Measurements from ENCODE around the gene TXNL4A.

TXNL4A gene

DNA sequence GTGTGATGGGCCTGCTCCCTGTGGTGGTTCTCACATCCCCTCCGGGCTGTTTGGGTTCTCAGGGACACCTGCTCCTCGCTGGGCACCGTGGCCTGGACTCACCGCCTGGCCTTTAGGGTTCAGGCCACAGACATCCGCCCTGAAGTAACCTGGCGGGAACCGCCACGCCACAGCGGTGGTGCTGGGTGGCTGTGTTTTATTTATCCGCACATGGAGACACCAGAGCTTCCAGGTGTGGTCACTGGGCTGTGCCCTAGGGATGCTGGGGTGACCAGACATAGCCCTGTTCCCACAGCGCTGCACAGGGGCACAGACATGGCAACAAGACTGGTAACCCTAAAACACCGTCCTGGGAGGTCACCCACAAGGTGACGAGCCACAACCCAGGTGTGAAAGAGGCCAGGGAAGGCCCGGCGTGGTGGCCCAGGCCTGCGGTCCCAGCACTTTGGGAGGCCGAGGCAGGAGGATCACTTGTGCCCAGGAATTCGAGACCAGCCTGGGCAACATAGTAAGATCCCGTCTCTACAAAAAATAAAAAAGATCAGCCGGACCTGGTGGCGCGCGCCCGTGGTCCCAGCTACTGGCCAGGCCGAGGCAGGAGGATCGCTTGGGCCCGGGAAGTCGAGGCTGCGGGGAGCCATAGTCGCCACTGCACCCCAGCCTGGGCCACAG lies 24.6 kb downstream of the TXNL4A start:
- Histone ChIP-seq H4K20me1 (ENCODE audit: insufficient read depth, low read length) (peaks cover 10% of the 10 kb centered on the region; the same call in 1 of the 2 replicates), H3K27me3 (ENCODE audit: insufficient read depth, low read length, poor library complexity) (no peaks in the 10 kb centered on the region), H3K4me3 (ENCODE audit: low read depth in 1 of 2, low read length in 2 of 2) (no peak overlapping the region), H3K36me3 (ENCODE audit: insufficient read depth, low read length) (peaks cover 9% of the 10 kb centered on the region; the same call in 1 of the 2 replicates), H3K9me3 (ENCODE audit: insufficient read depth, low read length, severe bottlenecking) (no peaks in the 10 kb centered on the region), H3K79me2 (ENCODE audit: insufficient read depth, low read length) (peaks cover 4% of the 10 kb centered on the region; the same call in 1 of the 2 replicates), H3K27ac (ENCODE audit: low read length) (no peak overlapping the region), H3K9ac (ENCODE audit: low read depth, low read length) (no peak overlapping the region), H3K4me2 (ENCODE audit: insufficient read depth, low read length) (no peak overlapping the region), H3K4me1 (ENCODE audit: insufficient read depth, low read length) (no peaks in the 10 kb centered on the region), H2AFZ (ENCODE audit: low read depth, low read length) (no peak overlapping the region)
- no peak for ATAC-seq (ENCODE audit: insufficient read depth, low read depth)
- DNase-seq, result no peak
- TF ChIP-seq, protein P1, sequence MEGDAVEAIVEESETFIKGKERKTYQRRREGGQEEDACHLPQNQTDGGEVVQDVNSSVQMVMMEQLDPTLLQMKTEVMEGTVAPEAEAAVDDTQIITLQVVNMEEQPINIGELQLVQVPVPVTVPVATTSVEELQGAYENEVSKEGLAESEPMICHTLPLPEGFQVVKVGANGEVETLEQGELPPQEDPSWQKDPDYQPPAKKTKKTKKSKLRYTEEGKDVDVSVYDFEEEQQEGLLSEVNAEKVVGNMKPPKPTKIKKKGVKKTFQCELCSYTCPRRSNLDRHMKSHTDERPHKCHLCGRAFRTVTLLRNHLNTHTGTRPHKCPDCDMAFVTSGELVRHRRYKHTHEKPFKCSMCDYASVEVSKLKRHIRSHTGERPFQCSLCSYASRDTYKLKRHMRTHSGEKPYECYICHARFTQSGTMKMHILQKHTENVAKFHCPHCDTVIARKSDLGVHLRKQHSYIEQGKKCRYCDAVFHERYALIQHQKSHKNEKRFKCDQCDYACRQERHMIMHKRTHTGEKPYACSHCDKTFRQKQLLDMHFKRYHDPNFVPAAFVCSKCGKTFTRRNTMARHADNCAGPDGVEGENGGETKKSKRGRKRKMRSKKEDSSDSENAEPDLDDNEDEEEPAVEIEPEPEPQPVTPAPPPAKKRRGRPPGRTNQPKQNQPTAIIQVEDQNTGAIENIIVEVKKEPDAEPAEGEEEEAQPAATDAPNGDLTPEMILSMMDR (IDR thresholded peaks at IDR 0.05; ENCODE audit: borderline replicate concordance, extremely low read depth, low read length, poor library complexity, severe bottlenecking), result no peak
- no peak for TF ChIP-seq EZH2 (IDR thresholded peaks at IDR 0.05; ENCODE audit: borderline replicate concordance, low read depth, low read length, severe bottlenecking)

DNA sequence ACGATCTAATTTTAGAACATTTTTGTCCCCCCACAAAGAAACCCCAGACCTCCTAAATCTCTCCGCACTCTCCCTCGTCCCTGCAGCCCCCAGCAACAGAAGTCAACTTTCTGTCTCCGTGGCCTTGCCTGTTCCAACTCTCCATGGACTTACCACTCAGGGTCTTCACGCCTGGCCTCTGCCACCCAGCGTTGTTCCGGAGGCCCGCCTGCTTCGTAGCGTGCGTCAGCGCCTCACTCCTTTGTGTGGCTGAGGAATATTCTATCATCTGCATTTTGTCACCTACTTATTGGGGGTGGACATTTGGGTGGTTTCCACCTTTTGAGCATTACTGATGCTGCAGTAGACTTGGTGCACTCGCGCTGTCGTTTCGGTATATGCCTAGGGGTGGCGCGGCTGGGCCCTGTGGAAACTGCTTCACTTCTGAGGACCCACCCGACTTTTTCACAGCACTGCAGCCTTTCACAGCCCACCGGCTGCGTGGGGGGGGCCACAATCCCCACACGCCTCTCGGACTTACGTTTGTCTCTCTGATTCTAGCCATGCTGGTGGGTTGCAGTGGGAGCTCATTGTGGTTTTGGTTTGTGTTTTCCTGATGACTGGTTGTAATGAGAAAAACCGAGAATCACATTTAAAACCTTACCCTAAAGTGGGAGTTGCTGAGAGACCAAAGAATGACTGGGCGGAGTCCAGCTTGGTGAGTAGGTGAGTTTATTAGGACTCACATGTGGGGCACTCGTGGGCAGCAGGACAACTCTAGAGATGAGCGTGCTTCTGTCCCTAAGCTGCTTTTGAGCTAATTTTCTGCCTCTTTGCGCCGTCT lies 25.3 kb downstream of the TXNL4A start:
- DNase-seq (no peak), ATAC-seq (ENCODE audit: insufficient read depth, low read depth) (no peak)
- Histone ChIP-seq H3K36me3 (ENCODE audit: insufficient read depth, low read length) (peaks cover 8% of the 10 kb centered on the region; the same call in 1 of the 2 replicates), H3K9ac (ENCODE audit: low read depth, low read length) (no peak overlapping the region), H3K4me3 (ENCODE audit: low read depth in 1 of 2, low read length in 2 of 2) (no peak overlapping the region), H3K79me2 (ENCODE audit: insufficient read depth, low read length) (peaks cover 4% of the 10 kb centered on the region; the same call in 1 of the 2 replicates), H3K27ac (ENCODE audit: low read length) (no peak overlapping the region), H3K9me3 (ENCODE audit: insufficient read depth, low read length, severe bottlenecking) (no peaks in the 10 kb centered on the region), H4K20me1 (ENCODE audit: insufficient read depth, low read length) (peaks cover 10% of the 10 kb centered on the region; the same call in 1 of the 2 replicates), H2AFZ (ENCODE audit: low read depth, low read length) (no peak overlapping the region), H3K4me1 (ENCODE audit: insufficient read depth, low read length) (no peaks in the 10 kb centered on the region), H3K4me2 (ENCODE audit: insufficient read depth, low read length) (no peak overlapping the region), H3K27me3 (ENCODE audit: insufficient read depth, low read length, poor library complexity) (no peaks in the 10 kb centered on the region)
- TF ChIP-seq EZH2 (IDR thresholded peaks at IDR 0.05; ENCODE audit: borderline replicate concordance, low read depth, low read length, severe bottlenecking), result no peak
- TF ChIP-seq, protein P1 (IDR thresholded peaks at IDR 0.05; ENCODE audit: borderline replicate concordance, extremely low read depth, low read length, poor library complexity, severe bottlenecking), result no peak

DNA sequence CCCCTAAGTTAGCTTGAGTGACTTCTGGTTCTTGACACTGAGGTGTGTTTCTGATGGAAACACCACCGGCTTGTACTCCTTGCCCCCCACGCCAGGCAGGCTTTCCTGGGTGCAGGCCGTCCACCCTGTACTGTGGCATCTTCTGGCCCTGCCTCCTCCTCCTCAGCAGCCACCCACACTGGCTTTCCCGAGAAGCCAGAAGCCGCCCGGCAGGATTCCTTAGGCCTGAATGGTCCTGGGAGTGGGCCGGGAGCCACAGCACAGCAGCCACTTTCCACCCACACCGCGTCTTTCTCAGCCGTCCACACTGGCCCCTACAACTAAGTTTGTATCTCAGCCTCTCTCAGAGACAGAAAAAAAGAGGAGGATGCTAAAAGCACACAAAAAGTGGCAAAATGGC lies 26.1 kb downstream of the TXNL4A start:
- no peak for DNase-seq
- H3K4me3 ChIP-seq (ENCODE audit: low read depth in 1 of 2, low read length in 2 of 2), result no peak overlapping the region
- H3K9ac ChIP-seq (ENCODE audit: low read depth, low read length), result no peak overlapping the region
- no peak for ATAC-seq (ENCODE audit: insufficient read depth, low read depth)
- H4K20me1 ChIP-seq (ENCODE audit: insufficient read depth, low read length), result peaks cover 6% of the 10 kb centered on the region; the same call in 1 of the 2 replicates
- no peaks in the 10 kb centered on the region for H3K9me3 ChIP-seq (ENCODE audit: insufficient read depth, low read length, severe bottlenecking)
- 0 out of 2 replicates have a peak, but pooled peaks cover 5% of the 10 kb centered on the region for H3K36me3 ChIP-seq (ENCODE audit: insufficient read depth, low read length)
- H3K79me2 ChIP-seq (ENCODE audit: insufficient read depth, low read length), result no peaks in the 10 kb centered on the region; the same call in 1 of the 2 replicates
- TF ChIP-seq, protein P1 (IDR thresholded peaks at IDR 0.05; ENCODE audit: borderline replicate concordance, extremely low read depth, low read length, poor library complexity, severe bottlenecking), result no peak
- no peak for TF ChIP-seq EZH2 (IDR thresholded peaks at IDR 0.05; ENCODE audit: borderline replicate concordance, low read depth, low read length, severe bottlenecking)
- no peak overlapping the region for H3K4me2 ChIP-seq (ENCODE audit: insufficient read depth, low read length)
- no peaks in the 10 kb centered on the region for H3K4me1 ChIP-seq (ENCODE audit: insufficient read depth, low read length)
- H2AFZ ChIP-seq (ENCODE audit: low read depth, low read length), result no peak overlapping the region
- H3K27me3 ChIP-seq (ENCODE audit: insufficient read depth, low read length, poor library complexity), result no peaks in the 10 kb centered on the region
- no peak overlapping the region for H3K27ac ChIP-seq (ENCODE audit: low read length)

Measured in DND-41 (cell line).